Measurements from ENCODE around the gene FEZ2. TPM values are rescaled to one million over a fixed set of nuclear protein-coding genes. Genes with fewer than 3 reads are reported as not detected.
A peak's percentile ranks its signal among the peaks of the same experiment; 100 is the strongest.

The FEZ2 gene
- total RNA-seq, 4 donors from 2014 or later = 42.4 to 93.8 (median 61.1) TPM

GRCh38 chr2:36509075-36509474, 88.9 kb downstream of the FEZ2 start:
- no peak for TF ChIP-seq EP300 (IDR thresholded peaks at IDR 0.05)
- TF ChIP-seq, protein P1, sequence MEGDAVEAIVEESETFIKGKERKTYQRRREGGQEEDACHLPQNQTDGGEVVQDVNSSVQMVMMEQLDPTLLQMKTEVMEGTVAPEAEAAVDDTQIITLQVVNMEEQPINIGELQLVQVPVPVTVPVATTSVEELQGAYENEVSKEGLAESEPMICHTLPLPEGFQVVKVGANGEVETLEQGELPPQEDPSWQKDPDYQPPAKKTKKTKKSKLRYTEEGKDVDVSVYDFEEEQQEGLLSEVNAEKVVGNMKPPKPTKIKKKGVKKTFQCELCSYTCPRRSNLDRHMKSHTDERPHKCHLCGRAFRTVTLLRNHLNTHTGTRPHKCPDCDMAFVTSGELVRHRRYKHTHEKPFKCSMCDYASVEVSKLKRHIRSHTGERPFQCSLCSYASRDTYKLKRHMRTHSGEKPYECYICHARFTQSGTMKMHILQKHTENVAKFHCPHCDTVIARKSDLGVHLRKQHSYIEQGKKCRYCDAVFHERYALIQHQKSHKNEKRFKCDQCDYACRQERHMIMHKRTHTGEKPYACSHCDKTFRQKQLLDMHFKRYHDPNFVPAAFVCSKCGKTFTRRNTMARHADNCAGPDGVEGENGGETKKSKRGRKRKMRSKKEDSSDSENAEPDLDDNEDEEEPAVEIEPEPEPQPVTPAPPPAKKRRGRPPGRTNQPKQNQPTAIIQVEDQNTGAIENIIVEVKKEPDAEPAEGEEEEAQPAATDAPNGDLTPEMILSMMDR (IDR thresholded peaks at IDR 0.05) = no peak
- Histone ChIP-seq H3K27ac (no peak overlapping the region), H3K36me3 (peaks cover 0 to 53% (median 0%) of the 10 kb centered on the region in 3 donors), H3K9me3 (no peaks in the 10 kb centered on the region), H3K4me1 (no peaks in the 10 kb centered on the region), H3K27me3 (no peaks in the 10 kb centered on the region), H3K4me3 (no peak overlapping the region)
- DNase-seq (ENCODE audit: low spot score in 2 of 2) = no peak
- 88 to 94% methylated on average over 6 of the region's 6 CpGs for WGBS, 2 donors

DNA sequence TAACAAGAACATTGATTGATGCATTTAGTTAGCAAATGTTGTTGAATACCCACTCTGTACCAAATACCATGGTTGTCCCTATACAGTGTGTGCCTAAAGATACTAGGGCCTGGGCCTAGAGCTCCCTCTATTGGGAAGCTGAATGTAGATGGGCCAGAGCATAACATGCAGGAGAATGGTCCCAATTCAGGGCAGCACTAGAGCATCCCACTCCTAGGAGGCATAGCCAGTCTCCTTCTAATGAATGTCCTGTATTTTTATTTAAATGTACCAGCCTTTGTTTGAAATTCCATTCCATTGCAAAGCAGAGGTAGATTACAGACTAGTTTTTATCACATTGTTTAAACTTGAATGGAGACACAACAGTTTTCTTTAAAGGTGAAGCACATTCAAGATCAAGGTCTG, 90.6 kb downstream of the FEZ2 start:
- Histone ChIP-seq H3K27me3 (no peaks in the 10 kb centered on the region), H3K27ac (no peak overlapping the region), H3K4me3 (no peak overlapping the region), H3K4me1 (no peaks in the 10 kb centered on the region), H3K36me3 (peaks cover 0 to 53% (median 0%) of the 10 kb centered on the region in 3 donors), H3K9me3 (no peaks in the 10 kb centered on the region)
- TF ChIP-seq EP300 (IDR thresholded peaks at IDR 0.05) = no peak
- TF ChIP-seq, protein P1 (IDR thresholded peaks at IDR 0.05) = peak; percentile 43 to 67 (median 59)
- TF ChIP-seq POLR2A (IDR thresholded peaks at IDR 0.05) = no peak
- peak in 1 of 2 donors; percentile 66 for DNase-seq (ENCODE audit: low spot score in 2 of 2)

Other genes starting within 250 kb of the FEZ2 start
- 100 to 1,000 TPM; 179 to 229 (median 188) TPM for gene CRIM1, start 242.4 kb downstream of the FEZ2 start, total RNA-seq
- gene VIT, start 98.5 kb upstream of the FEZ2 start, total RNA-seq = 100 to 1,000 TPM in 3 of 4 donors, 10 to 100 TPM in 1; 55.2 to 201 (median 125) TPM

Data from tibial nerve (tissue), 4 donors.